Upper lobe of right lung (tissue), 1 donor: ENCODE results near the gene TBRG4. TPM values are rescaled to one million over a fixed set of nuclear protein-coding genes. Genes with fewer than 3 reads are reported as not detected.

Experiments used
- ATAC-seq: fragments of 200-7000 bp; cut with Tn5 transposase; one replicate; pipeline ENCODE4 v1.9.1; 2020; ENCODE audit warnings: mild to moderate bottlenecking, moderate library complexity
- DNase-seq: peaks from one replicate; pipeline ENCODE4 v3.0.0-alpha.2; 2020
- H3K27ac ChIP-seq: fragments of 200-600 bp; one replicate; pipeline ENCODE4 v1.8.0; 2022
- H3K27me3 ChIP-seq: fragments of 200-600 bp; one replicate; pipeline ENCODE4 v1.8.0; 2022; ENCODE audit warnings: mild to moderate bottlenecking
- H3K36me3 ChIP-seq: fragments of 200-600 bp; one replicate; pipeline ENCODE4 v1.8.0; 2022
- H3K4me1 ChIP-seq: fragments of 200-600 bp; one replicate; pipeline ENCODE4 v1.8.0; 2022
- H3K4me3 ChIP-seq: fragments of 200-600 bp; one replicate; pipeline ENCODE4 v1.8.0; 2022; ENCODE audit warnings: mild to moderate bottlenecking
- H3K9me3 ChIP-seq: fragments of 200-600 bp; one replicate; pipeline ENCODE4 v1.8.0; 2022
- CTCF ChIP-seq: fragments of 200-600 bp; IDR thresholded peaks from one replicate; pipeline ENCODE4 v1.8.0; 2022; ENCODE audit warnings: antibody characterized with exemption
- intact Hi-C: fragments of 100-400 bp; cut with DNase I; formaldehyde crosslinking; loops from one replicate; pipeline ENCODE4 v1.11.0; 2022
- total RNA-seq: library from RNA; stranded (reverse); fragmentation: NEBNext Ultra II Directional; extraction: Animal tissue kit (Norgen Biotek cat#: 25700); gene quantifications from one replicate; pipeline ENCODE4 v1.2.1, GENCODE V29; 2021
- donor health status: DM: no; HTN: yes; CAD: no; lungs with severe emphysema.

Gene TBRG4
- total RNA-seq, 1 donor from 2014 or later = 59.4 TPM

- Histone ChIP-seq H3K4me3 (no peak overlapping the region), H3K9me3 (no peaks in the 10 kb centered on the region), H3K27me3 (no peaks in the 10 kb centered on the region), H3K27ac (no peak overlapping the region), H3K4me1 (no peaks in the 10 kb centered on the region), H3K36me3 (peaks cover 61% of the 10 kb centered on the region)
- intact Hi-C loops = no loop called here
- DNase-seq = no peak
- ATAC-seq = no peak
- no peak for TF ChIP-seq CTCF
Measured at GRCh38 chr7:45075871-45076796, 35.4 kb downstream of the TBRG4 start.

- intact Hi-C loops = no loop called here
- H3K4me1 ChIP-seq = no peaks in the 10 kb centered on the region
- no peak for DNase-seq
Measured at GRCh38 chr7:45075355-45075644, 36.2 kb downstream of the TBRG4 start.

GRCh38 chr7:45074528-45075354, 36.8 kb downstream of the TBRG4 start:
- no peak overlapping the region for H3K4me3 ChIP-seq
- H3K9me3 ChIP-seq = no peaks in the 10 kb centered on the region
- TF ChIP-seq CTCF = no peak
- DNase-seq (no peak), ATAC-seq (no peak)
- H3K4me1 ChIP-seq = no peaks in the 10 kb centered on the region
- H3K27ac ChIP-seq = no peak overlapping the region
- H3K36me3 ChIP-seq = peaks cover 75% of the 10 kb centered on the region
- no peaks in the 10 kb centered on the region for H3K27me3 ChIP-seq
- intact Hi-C loops = no loop called here

More at GRCh38 chr7:45075355-45075644, 36.2 kb downstream of the TBRG4 start:
- no peak for ATAC-seq
- Histone ChIP-seq H3K36me3 (peaks cover 70% of the 10 kb centered on the region), H3K9me3 (no peaks in the 10 kb centered on the region), H3K27me3 (no peaks in the 10 kb centered on the region), H3K27ac (no peak overlapping the region), H3K4me3 (no peak overlapping the region)
- no peak for TF ChIP-seq CTCF

GRCh38 chr7:45073786-45074527, 37.5 kb downstream of the TBRG4 start:
- H3K27me3 ChIP-seq = no peaks in the 10 kb centered on the region
- no peaks in the 10 kb centered on the region for H3K9me3 ChIP-seq
- no peak for DNase-seq
- intact Hi-C loops = no loop called here
- no peak overlapping the region for H3K27ac ChIP-seq
- ATAC-seq = no peak
- H3K36me3 ChIP-seq = peaks cover 83% of the 10 kb centered on the region
- no peak for TF ChIP-seq CTCF
- H3K4me3 ChIP-seq = no peak overlapping the region
- H3K4me1 ChIP-seq = no peaks in the 10 kb centered on the region

- H3K4me1 ChIP-seq = no peaks in the 10 kb centered on the region
- H3K9me3 ChIP-seq = no peaks in the 10 kb centered on the region
- H3K27me3 ChIP-seq = no peaks in the 10 kb centered on the region
- DNase-seq (no peak), ATAC-seq (no peak)
- no peak for TF ChIP-seq CTCF
- intact Hi-C loops = no loop called here
- H3K4me3 ChIP-seq = no peak overlapping the region
- peaks cover 90% of the 10 kb centered on the region for H3K36me3 ChIP-seq
- no peak overlapping the region for H3K27ac ChIP-seq
Measured at GRCh38 chr7:45073031-45073785, 38.3 kb downstream of the TBRG4 start.
